ENCODE results near the gene SLC66A1. TPM values are rescaled to one million over a fixed set of nuclear protein-coding genes. Genes with fewer than 3 reads are reported as not detected.
A peak's percentile ranks its signal among the peaks of the same experiment; 100 is the strongest.

The SLC66A1 gene
- total RNA-seq, 1 experiment from 2014 or later, result 22.5 TPM

DNA sequence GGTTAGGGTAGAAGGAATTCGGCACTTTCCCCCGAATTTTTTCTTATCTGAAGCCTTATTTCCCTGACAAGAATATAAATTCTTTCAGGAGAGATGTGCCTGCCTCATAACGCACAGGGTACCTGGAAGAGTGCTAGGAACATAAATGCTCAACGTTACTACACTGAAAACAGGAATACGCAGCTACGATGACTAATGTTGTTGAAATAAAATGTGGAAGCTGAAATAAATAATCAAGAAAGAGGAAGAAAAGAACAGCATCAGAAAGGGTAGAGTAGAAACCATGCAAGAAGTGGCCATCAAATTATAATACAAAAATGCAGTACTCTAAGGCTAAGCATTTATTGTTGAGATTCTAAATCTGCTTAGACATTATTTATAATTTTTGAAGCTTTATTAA lies 33.9 kb downstream of the SLC66A1 start:
- Histone ChIP-seq H2AK5ac (ENCODE audit: insufficient read length, low read length) (no peak overlapping the region), H3K23ac (ENCODE audit: insufficient read length, low read depth, low read length) (no peak overlapping the region), H4K8ac (replicated peaks; ENCODE audit: insufficient read length, low read depth, low read length) (no peak overlapping the region), H2BK120ac (ENCODE audit: low read depth, low read length, poor library complexity, severe bottlenecking) (no peak overlapping the region), H3K4me2 (ENCODE audit: insufficient read depth, insufficient read length, low read length) (no peak overlapping the region), H3K18ac (ENCODE audit: insufficient read length, low read depth, low read length) (no peak overlapping the region), H3K79me1 (ENCODE audit: insufficient read depth, low read depth, low read length, poor library complexity, severe bottlenecking) (no peaks in the 10 kb centered on the region), H2BK5ac (ENCODE audit: insufficient read length, low read length) (no peak overlapping the region), H3K56ac (ENCODE audit: insufficient read length, low read depth, low read length) (no peak overlapping the region), H2BK15ac (ENCODE audit: low read depth, low read length) (no peak overlapping the region), H3K27ac (ENCODE audit: insufficient read length, low read depth, low read length) (no peak overlapping the region), H3K9ac (ENCODE audit: extremely low read depth, insufficient read length, low read length) (no peak overlapping the region), H3K23me2 (ENCODE audit: insufficient read length, low read depth, low read length, poor library complexity, severe bottlenecking) (no peaks in the 10 kb centered on the region), H2BK20ac (ENCODE audit: low read depth, low read length, poor library complexity, severe bottlenecking) (no peak overlapping the region), H2AFZ (ENCODE audit: low read length) (no peak overlapping the region), H3K27me3 (ENCODE audit: insufficient read depth, low read length) (no peaks in the 10 kb centered on the region), H4K5ac (ENCODE audit: insufficient read length, low read depth, low read length) (no peak overlapping the region), H3K4me1 (ENCODE audit: insufficient read depth, low read length) (peaks cover 2% of the 10 kb centered on the region; the same call in 1 of the 2 replicates), H3T11ph (ENCODE audit: low read length) (no peak overlapping the region), H4K20me1 (ENCODE audit: control insufficient read depth, insufficient read depth, insufficient read length) (no peaks in the 10 kb centered on the region), H3K9me3 (ENCODE audit: control insufficient read depth, low read depth, low read length) (no peaks in the 10 kb centered on the region), H3K4ac (ENCODE audit: low read depth, low read length) (no peak overlapping the region), H2BK12ac (ENCODE audit: insufficient read length, low read depth, low read length) (no peak overlapping the region), H3K14ac (ENCODE audit: insufficient read depth, low read length) (no peak overlapping the region), H3K79me2 (ENCODE audit: insufficient read depth, low read length) (no peaks in the 10 kb centered on the region), H4K91ac (ENCODE audit: insufficient read length, low read depth, low read length) (no peak overlapping the region)
- no peak for TF ChIP-seq CTCF (conservative IDR thresholded peaks at IDR 0.05)
- Mint-ChIP-seq H3K27me3 (ENCODE audit: low read depth) (no peaks in the 10 kb centered on the region; the same call in none of the 2 replicates), H3K4me3 (no peak overlapping the region), H3K4me1 (peaks cover 6 to 10% of the 10 kb centered on the region in 2 experiments), H3K27ac (peak overlapping the region in 1 of 3 experiments; percentile 14; a peak in 1 of 7 replicates), H3K9me3 (no peaks in the 10 kb centered on the region), H3K36me3 (ENCODE audit: insufficient read depth in 1 of 3, low read depth in 3 of 3) (peaks cover 18 to 56% (median 36%) of the 10 kb centered on the region in 3 experiments; a peak in 6 of 7 replicates)
- no CpG with 5 or more reads among the region's 6 CpGs for WGBS (ENCODE audit: extremely low coverage, insufficient read length, low lambda C conversion rate)
- no peak for DNase-seq
